GM19239 (cell line): ENCODE measurements around the gene COX6A2.

Experiments
- DNase-seq: peaks from one replicate; pipeline ENCODE4 v3.0.0; 2011; ENCODE audit warnings: low spot score; ENCODE audit not compliant: insufficient read length
- FAIRE-seq: peaks from 2 replicates; lab custom pipeline; 2011; peaks lifted over from hg19 to GRCh38; lab: Jason Lieb, UNC

COX6A2 gene

DNA sequence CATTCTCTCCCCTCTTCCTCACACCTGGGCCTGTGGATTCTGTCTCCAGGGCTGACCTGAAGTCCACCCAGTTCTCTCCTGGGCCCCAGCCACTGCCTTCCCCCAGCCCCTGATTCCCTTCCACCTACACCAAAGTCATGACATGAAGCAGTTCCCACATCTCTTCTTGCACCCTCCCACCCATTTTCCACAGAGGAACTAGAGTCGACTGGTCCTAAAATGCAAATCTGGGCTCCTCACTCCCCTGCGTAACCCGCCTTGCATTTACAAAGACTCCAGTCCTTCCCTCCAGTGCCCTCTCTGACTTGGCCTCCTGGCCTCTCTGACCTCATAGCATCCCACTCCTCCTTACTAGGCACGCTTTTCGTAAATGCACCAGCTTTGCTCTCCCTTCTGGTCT lies 14.8 kb downstream of the COX6A2 start:
- DNase-seq (no peak), FAIRE-seq (no peak)

GRCh38 chr16:31412750-31413149 lies 15.4 kb downstream of the COX6A2 start:
- no peak for FAIRE-seq
- no peak for DNase-seq

DNA sequence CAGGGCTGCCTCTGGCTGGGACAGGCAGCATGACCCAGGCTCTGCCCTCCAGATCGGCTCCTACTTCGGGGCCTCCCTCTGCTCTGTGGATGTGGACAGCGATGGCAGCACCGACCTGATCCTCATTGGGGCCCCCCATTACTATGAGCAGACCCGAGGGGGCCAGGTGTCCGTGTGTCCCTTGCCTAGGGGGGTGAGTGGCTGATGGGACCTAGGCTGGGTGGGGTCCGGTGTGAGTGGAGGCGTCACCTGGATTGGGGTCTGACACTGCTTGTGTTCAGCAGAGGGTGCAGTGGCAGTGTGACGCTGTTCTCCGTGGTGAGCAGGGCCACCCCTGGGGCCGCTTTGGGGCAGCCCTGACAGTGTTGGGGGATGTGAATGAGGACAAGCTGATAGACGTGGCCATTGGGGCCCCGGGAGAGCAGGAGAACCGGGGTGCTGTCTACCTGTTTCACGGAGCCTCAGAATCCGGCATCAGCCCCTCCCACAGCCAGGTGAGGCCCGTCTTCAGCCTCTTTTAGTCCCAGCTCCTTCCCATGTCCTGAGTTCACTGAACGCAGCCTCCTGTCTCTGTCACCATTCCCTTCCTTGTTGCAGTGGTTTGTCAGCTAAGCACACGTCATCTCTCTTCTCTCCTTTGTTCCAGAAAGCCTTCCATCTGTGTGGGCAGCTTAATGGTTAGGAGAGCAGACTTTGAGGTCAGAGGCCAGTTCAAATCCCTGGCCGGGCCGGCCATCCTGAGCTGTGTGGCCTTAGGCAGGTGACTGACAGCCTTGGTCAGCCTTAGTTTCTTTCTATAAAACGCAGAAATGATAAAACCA lies 16.9 kb downstream of the COX6A2 start:
- no peak for FAIRE-seq
- DNase-seq = no peak

- FAIRE-seq (no peak), DNase-seq (no peak)
These were observed 18.1 kb downstream of the COX6A2 start for GRCh38 chr16:31410082-31410481.

DNA sequence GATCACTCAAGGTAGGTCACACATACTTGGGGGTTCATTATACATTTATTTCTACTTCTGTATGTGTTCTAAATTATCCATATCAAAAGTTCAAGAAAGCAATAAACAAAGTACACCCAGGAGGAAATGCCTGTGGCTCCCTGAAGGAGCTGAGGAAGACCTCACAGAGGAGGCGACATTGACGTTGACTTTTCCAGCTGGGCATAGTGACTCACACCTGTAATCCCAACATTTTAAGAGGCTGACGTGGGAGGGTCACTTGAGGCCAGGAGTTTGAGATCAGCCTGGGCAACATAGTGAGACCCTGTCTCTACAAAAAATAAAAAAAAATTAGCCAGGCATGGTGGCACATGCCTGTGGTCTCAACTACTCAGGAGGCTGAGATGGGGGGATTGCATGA lies 18.7 kb downstream of the COX6A2 start:
- FAIRE-seq (no peak), DNase-seq (no peak)

GRCh38 chr16:31407406-31407805 lies 20.8 kb downstream of the COX6A2 start:
- no peak for FAIRE-seq
- no peak for DNase-seq

DNA sequence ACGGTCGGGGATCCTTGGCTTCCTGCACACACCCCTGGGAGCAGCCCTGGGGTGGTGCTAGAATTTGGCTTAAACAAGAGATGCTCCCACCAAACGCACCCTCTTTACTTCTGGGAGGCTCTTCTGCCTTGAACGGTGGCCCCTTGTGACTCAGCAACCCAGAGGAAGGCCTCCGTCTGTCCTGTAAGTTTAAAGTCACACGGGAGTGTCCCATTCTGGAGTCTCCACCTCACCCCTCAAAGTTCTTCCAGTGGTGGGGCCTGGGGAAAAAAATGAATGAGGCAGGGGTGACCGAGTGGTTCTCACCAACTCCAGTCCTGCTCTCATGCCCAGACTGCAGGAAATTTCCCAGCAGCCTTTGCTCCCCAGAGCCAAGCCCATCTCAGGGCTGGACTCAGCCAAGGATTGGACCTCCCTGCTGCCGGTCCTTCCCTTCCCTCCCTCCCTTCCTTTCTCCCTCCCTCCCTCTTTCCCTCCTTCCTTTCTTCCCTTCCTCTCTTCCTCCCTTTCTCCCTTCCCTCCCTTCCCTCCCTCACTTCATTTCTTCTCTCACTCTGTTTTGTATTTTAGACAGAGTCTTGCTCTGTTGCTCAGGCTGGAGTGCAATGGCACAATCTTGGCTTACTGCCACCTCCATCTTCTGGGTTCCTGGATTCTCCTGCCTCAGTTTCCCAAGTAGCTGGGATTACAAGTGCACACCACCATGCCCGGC lies 23.7 kb downstream of the COX6A2 start:
- no peak for FAIRE-seq
- no peak for DNase-seq

- DNase-seq (no peak), FAIRE-seq (no peak)
These were observed 24.4 kb downstream of the COX6A2 start for GRCh38 chr16:31403590-31404352.

DNA sequence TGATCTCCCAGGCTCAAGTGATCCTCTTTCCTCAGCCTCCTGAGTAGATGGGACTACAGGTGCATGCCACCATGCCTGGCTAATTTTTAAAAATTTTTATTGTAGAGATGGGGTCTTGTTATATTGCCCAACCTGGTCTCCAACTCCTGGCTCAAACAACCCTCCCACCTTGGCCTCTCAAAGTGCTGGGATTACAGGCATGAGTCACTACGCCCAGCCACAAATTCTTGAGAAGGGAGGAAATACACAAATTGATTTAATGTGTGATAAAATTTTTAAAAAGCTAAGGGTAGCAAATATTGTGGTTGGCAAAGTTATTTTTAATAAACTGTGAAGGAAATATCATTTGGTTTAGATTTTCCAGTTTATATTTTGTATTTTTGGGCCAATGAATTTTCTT lies 25.5 kb downstream of the COX6A2 start:
- no peak for DNase-seq
- FAIRE-seq = no peak

DNA sequence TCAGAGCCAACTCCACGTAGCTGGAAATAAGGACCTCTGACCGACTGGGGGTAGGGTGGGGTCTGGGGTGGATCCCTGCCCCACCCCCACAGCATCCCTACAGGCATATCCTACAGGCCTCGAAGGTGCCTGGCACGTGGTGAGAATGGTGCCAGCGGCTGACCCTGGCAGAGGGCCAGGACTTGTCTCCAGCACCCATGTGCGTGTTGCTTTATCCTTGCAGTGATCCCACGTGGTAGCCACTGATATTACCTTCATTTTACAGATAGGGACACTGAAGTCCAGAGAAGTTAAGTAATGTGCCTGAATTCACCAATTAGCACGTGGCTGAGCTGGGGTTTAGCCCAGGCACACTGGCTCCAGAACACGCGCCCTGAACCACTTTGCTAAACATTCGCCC lies 26.7 kb downstream of the COX6A2 start:
- FAIRE-seq (no peak), DNase-seq (no peak)

- FAIRE-seq (no peak), DNase-seq (no peak)
These were observed 28.0 kb downstream of the COX6A2 start for GRCh38 chr16:31400191-31400590.

DNA sequence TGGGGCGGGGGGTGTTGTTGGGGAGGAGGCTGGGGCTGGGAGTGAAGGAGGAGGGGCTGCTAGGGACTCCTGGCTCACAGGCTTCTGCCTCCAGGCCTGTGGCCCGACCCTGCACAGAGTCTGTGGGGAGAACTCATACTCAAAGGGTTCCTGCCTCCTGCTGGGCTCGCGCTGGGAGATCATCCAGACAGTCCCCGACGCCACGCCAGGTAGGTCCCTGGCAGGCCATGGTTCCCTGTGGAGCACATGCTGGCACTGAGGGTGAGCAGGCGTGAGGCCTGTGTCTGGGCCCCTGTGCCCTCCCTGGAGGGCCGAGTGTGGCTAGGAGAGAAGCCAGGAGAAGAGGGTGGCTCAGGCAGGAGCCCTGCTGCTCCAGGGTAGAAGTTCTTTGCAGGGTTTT lies 30.5 kb downstream of the COX6A2 start:
- no peak for FAIRE-seq
- DNase-seq = no peak

- DNase-seq = no peak
- no peak for FAIRE-seq
These were observed 31.0 kb downstream of the COX6A2 start for GRCh38 chr16:31397096-31397660.

GRCh38 chr16:31395647-31396046 lies 32.5 kb downstream of the COX6A2 start:
- FAIRE-seq (no peak), DNase-seq (no peak)

DNA sequence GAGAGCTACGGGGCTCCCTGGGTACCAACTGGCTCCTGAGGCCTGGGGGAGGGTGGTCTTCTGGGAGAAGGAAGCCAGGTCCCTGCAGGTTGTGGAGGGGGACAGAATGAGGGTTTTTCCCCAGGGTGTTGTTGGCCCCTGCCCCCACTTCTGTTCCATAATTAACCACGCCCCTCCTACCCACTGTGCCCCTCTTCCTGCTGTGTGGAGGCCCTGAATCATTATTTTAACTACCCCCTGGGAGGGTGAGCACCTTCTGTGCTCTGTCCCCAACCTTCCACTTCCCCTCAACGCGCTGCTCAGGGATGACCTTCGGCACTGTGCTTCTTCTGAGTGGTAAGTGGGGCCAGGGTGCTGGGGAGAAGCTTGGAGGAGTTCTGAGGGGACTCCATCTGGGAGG lies 35.1 kb downstream of the COX6A2 start, which contains the start of gene ITGAD:
Gene ITGAD, plus strand, starts transcription at position 280 of the 400 bp plus-strand sequence. Its CDS starts 26 bp downstream, at position 306.
- no peak for DNase-seq
- FAIRE-seq = no peak

- no peak for DNase-seq
- no peak for FAIRE-seq
These were observed 37.6 kb downstream of the COX6A2 start for GRCh38 chr16:31390504-31391041.

DNA sequence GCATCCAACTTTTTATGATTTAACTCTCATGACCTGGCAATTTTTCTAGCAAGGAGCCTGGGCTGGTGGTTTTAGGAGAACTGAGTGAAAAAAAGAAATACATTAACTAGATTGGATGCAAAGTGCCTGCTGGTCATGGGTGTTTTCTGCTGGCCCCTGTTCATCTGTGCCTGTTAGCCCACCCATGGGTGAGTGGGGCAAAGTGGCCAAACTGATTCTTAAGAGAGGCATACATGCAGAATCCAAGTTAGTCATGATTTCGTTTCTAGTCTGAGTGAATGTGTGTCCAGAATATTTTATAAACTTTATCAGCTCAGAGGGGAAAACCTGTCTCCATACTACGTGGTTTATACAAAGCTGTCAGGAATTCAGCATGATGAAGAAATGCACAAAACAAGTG lies 39.6 kb downstream of the COX6A2 start:
- FAIRE-seq = no peak

GRCh38 chr16:31386157-31386984 lies 41.8 kb downstream of the COX6A2 start:
- DNase-seq (no peak), FAIRE-seq (no peak)

More for the DNA sequence above, 39.6 kb downstream of the COX6A2 start:
- no peak for DNase-seq

DNA sequence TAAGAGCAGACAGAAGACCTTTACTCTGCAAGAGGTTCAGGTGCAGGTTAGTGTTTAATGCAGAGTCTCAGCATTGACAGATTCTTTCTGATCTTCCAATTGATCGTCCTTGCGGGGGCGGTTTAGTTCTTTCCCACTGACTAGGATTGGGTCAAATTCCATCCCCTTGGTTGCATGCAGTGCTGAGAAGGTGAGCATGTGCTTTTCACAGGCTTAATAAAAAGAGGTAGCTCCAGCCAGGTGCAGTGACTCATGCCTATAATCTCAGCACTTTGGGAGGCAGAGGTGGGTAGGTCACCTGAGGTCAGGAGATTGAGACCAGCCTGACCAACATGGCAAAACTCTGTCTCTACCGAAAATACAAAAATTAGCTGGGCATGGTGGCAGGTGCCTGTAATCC lies 42.5 kb downstream of the COX6A2 start:
- FAIRE-seq (no peak), DNase-seq (no peak)
